Cardiac septum (tissue), 1 donor: ENCODE results near the gene CA5B. TPM values are rescaled to one million over a fixed set of nuclear protein-coding genes. Genes with fewer than 3 reads are reported as not detected.
"Not testable (repeated sequence)": the region's sequence is repeated elsewhere in the genome, so short reads cannot be mapped to it uniquely, and the experiment has no call there.

Experiments used
- DNase-seq: peaks from one replicate; pipeline ENCODE4 v3.0.0-alpha.2; 2020; ENCODE audit warnings: low spot score
- intact Hi-C: fragments of 100-400 bp; cut with DNase I; formaldehyde crosslinking; loops from one replicate; pipeline ENCODE4 v1.14.0; 2022
- long read RNA-seq: library from polyadenylated mRNA; unstranded; transcript quantifications from one replicate; pipeline ENCODE4 v2.0.0, GENCODE V29; 2021
- total RNA-seq: library from RNA; stranded (reverse); fragmentation: NEBNext Ultra II Directional; extraction: Animal tissue kit (Norgen Biotek cat#: 25700); gene quantifications from one replicate; pipeline ENCODE4 v1.2.1, GENCODE V29; 2021
- donor health status: DM: no; HTN: no; CAD: no.

Gene CA5B, protein sequence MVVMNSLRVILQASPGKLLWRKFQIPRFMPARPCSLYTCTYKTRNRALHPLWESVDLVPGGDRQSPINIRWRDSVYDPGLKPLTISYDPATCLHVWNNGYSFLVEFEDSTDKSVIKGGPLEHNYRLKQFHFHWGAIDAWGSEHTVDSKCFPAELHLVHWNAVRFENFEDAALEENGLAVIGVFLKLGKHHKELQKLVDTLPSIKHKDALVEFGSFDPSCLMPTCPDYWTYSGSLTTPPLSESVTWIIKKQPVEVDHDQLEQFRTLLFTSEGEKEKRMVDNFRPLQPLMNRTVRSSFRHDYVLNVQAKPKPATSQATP
- 4.5 TPM for total RNA-seq
- long read RNA-seq, partial matches to known transcripts: 2 of 8 reads
- long read RNA-seq, other reads (novel, unspliced or antisense): 6 of 8 reads

DNA sequence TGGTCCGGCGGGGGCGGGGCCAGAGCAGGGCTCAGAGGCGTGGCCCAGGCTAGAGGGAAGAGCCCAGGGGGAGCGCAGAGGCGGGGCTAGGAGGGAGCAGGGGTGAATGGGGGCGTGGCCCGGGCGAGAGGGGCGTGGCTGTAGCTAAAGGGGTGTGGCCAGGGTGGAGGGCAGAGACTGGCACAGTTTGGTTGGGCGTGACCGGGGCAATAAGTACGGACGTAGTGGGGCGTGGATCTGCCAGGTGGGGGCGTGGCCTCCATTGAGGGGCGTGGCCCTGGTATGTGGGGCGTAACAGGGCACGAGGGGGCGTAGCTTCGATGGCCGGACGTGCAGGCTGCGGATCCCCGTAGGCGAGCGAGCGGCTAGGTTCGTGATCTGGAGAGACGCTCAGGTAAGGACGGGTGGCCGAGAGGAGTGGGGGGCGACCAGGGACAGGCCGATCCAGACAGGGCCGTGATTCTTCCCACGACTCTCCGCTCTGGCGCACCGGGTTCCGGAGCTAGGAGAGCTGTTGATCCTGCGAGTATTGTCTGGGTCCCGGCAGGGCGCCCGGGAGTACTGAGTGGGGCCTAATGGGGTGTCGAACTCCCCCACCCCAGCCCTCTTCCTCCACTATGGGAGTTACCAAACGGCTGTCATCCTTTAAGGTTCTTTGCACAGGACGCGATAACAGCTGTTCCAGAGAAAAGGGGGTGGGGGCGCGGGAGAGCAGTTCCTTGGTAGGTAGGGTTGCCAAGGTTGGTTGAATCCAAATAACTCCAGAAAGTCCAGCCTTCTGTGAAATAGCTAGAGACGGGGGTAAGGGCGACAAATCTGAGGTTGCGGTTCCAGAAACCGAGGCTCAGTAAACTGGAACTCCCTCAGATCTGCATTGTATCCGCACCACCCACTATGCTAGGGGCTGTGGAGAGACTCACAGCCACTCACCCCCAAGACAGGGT lies at the start of gene CA5B:
Gene CA5B (plus strand): TSS at position 312 of the 944 bp plus-strand sequence. CDS start 11,754 bp downstream, outside the sequence.
- intact Hi-C loops: no loop called here
- peak; percentile 98 for DNase-seq

DNA sequence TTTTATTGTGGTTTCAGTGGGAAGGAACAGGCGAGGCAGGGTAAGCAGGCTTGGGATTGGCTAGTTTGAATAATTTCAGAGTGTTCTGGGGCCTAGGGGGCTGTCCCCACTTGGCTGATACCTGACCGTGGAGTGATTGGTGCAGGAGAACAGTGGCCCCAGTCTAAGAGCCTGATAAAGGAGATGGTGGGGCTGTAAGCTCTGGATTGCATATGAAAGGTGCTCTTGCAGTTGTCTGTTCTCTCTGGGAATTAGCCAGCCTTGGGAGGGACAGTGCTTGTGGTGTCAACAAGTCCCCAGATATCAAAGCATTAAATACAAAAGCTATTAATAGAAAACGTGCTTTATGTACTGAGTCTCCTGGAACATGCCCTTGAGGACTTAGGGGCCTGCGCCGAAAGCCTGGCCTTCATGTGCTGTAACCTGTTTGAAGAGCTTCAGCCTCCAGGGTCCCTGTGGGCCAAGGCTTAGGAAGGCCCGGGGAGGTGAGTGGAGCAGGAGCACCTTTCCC lies 43.1 kb upstream of the CA5B start:
- intact Hi-C loops: no loop called here
- no peak for DNase-seq

DNA sequence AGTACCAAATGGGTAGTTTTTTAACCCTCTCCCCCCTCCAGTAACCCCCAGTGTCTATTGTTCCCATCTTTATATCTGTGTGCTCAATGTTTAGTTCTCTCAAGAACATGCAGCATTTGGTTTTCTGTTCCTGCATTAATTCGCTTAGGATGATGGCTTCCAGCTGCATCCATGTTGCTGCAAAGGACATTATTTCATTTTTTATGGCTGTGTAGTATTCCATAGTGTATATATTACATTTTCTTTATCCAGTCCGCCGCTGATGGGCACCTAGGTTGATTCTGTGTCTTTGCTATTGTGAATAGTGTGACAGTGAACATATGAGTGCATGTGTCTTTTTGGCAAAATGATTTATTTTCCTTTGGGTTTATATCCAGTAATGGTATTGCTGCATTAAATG lies 41.6 kb upstream of the CA5B start:
- intact Hi-C loops: no loop called here
- DNase-seq: no peak

DNA sequence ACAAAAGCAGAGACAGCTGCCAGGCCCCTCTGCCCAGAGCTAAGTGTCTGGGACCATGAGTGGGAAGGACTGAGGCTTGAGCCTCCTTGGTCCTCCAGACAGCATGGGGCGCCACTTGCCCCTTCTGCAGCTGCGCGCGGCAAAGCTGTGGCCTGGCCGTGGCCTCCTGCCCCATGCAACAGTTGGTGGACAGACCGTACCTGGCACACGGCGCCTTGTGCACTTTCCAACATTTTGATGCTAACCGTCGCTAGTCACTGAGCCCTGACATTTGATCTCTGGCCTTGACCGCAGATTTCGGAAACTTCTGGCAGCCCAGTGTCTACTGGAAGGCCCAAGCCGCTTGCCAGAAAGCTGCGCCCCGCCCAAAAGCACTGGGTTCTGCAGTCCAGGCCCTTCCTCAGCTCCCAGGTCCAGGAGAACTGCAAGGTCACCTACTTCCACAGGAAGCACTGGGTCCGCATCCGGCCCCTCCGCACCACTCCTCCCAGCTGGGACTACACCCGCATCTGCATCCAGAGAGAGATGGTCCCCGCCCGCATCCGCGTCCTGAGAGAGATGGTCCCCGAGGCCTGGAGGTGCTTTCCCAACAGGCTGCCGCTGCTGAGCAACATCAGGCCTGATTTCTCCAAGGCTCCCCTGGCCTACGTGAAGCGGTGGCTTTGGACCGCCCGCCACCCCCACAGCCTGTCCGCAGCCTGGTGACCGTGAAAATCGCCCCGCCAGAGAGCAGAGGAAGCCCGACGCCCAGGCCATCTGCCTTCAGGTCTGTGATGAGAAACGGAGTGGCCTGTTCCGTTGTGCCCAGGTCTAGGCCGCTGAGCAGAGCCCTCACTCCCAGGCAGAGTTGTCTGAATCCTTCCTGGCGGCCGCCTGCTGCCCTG lies 35.3 kb upstream of the CA5B start:
- intact Hi-C loops: no loop called here
- no peak for DNase-seq

DNA sequence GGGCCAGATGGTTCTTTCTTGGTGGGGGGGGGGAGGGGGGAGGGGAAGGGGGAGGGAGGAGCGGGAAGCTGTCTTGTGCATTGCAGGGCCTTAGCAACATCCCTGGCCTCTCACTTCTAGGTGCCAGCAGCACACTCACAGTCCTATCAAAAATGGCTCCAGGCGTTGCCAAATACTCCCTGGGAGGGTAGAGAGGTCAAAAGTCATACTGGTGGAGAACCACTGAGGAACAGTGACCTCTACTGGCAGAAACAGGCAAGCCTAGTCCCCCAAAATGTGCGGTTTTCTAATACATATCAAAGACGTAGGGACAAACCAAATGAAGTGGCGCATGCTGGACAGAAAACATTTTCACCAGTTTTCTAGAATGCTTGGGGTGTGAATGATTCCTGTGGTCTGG lies 34.3 kb upstream of the CA5B start:
- intact Hi-C loops, DNase-seq: not testable (repeated sequence)

DNA sequence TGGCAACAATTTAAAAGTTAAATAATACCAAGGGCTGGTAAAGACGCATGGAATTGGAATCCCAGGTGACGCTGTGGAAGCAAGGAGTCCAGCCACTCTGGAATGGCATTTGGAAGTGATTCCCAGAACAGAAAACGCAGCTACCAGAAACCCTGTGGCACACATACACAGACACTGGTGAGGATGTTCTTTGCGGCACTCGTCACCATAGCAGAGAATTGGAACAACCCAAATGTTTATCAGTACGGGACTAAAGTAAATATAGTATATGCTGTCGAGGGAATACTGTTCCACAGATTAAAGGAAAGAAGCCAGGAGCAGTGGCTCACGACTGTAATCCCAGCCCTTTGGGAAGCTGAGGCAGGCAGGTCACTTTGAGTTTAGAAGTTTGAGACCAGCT lies 33.8 kb upstream of the CA5B start:
- intact Hi-C loops, DNase-seq: not testable (repeated sequence)

DNA sequence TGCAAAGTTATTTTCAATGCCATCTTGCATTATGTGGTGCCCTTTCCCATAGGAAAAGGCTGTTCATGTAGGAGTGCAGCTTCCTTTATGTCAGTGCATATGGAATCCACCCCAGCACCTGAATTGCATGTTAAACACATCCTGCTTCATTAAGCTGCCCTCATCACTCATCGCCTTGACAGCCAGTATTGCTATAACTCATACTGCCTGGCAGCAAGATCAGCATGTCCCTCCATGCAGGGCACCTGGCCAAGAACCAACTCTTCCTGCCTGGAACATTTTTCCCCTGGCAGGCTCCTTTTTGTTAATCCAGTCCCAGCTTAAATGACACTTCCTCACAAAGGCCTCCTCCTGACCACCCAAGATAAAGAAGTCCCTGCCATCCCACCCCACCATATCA lies 23.5 kb upstream of the CA5B start:
- intact Hi-C loops: no loop called here
- DNase-seq: no peak

DNA sequence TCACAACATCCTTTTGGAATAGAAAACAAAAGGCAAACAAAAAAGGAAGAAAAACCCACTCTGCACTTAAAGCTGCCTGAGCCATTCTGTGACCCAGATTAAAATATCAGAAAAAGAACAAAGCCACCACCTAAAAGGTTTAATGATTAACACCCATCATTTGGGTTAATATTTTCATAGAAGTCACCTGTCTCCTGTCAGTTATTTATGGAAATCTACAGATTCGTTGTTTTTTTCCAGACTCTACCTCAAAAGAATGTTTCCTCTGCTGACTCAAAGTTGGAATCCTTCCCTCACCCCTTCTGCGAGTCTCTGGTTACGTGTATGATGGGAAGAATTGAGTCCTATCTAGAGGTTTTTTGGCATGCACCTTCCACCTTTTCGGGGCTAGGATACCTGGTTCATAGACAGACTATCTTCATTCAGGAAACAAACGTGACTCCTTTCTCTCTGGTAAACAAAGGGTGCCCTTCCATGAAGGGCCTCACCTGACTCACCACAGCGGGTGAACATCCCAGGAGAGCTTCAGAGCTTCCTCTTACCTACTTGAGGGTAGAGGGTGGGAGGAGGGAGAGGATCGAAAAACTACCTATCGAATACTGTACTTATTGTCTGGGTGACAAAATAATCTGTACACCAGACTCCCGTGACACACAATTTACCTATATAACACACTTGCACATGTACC lies 19.6 kb upstream of the CA5B start:
- no peak for DNase-seq
- intact Hi-C loops: no loop called here

DNA sequence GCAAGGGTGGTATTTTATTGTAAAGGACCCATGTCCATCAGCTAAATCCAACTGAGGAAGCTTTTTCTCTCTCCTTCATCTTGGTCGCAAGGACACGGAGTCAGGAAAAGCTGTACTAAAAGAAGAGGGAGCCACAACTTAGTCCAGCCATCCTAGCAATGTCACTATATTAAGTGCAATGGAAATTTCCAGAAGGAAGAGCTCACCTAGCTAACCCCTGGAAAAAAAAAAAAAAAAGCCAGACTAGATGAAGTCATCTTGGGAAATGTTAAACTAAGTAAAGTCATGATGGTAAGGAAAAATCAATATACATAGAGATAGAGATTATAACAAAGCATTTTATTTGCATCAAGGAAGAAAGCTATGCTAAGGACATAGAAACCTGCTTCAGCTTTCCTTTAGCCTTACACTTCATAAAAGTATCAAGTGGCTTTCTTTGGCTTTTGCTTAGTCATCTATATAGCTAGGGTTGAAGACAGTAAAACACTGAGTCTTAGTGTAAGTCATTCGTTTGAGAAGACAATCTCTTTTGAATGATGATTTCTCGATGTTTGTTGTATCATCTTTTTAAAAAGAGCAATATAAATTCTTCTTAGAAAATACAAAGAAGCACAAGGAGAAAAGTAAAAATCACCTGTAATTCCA lies 18.6 kb upstream of the CA5B start:
- intact Hi-C loops: no loop called here
- no peak for DNase-seq

DNA sequence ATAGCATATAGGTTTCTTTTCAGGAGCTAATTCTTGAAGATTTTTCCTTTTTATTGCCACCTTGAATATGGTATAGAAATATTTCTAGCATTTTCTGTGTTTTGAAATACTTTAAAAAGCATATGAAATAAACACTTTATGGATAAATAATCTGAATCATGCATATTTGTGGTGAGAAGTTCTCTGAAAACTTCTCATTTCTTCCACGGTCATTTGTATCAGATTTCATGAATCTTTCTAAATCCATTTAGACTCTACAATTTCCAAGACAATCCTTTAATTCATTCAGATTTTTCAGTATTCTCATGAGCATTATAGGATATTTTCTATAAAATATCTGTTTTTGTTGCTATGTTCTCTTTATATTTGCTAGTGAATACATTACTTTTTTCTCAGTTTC lies 16.2 kb upstream of the CA5B start:
- intact Hi-C loops: no loop called here
- DNase-seq: no peak

DNA sequence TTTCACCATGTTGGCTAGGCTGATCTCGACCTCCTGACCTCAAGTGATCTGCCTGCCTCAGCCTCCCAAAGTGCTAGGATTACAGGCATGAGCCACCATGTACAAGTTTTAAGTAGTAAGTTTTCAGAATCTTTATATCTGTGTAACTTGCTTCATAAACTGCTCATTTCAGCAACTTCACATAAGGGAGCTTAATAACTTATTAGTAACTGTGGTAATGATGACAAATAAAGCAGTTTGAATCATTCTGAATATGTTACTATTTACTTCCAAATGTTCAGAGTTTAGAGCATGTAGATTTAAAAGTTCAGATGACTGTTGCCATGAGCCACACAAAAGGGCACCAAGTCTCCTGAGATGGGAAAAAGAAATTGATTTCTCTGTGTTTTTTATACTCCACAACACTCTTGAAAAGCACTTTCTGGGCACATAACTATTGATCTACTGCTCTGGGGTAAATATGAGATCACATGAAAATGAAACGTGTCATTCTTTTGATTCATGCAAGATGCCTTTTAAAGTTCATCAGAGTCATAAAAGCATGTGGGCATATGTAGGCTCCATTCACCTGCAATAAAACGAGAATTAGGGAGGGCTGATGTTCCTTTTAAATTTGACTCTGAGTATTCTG lies 14.1 kb upstream of the CA5B start:
- DNase-seq: no peak
- intact Hi-C loops: no loop called here

DNA sequence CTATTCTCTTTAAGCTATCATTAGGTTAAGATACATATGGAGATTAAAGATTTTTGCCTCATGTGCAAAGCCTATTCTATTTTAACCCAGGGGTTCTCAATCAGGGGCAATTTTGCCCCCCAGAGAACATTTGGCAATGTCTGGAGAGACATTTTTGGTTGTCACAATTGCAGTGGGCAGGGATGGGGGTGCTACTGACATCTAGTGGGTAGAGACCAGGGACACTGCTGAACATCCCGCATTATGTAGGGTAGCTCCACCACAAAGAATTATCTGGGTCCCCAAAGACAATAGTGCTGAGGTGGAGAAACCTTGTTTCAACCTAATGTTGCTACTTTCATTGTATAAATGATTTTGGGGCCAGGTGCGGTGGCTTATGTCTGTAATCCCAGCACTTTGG lies 13.2 kb upstream of the CA5B start:
- no peak for DNase-seq
- intact Hi-C loops: no loop called here

DNA sequence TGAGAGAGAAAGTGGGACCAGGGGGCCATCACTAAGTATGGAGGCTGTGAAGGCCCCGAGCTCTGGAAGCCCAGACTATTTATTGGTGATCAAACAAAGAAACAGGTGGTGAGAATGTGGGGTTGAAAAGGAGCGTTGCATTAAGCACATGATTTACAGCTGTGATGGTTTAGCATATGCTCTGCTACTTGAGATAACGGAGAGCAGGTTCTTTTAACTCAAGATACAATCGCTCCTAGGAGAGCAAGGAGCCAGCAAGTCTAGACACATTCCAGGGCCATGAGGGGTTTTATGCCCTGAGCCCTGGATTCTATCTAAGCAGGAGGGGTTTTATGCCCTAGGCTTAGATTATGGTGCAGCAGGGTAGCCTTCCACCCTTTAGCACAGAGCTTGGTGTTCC lies 6.7 kb upstream of the CA5B start:
- intact Hi-C loops: not testable (repeated sequence)

DNA sequence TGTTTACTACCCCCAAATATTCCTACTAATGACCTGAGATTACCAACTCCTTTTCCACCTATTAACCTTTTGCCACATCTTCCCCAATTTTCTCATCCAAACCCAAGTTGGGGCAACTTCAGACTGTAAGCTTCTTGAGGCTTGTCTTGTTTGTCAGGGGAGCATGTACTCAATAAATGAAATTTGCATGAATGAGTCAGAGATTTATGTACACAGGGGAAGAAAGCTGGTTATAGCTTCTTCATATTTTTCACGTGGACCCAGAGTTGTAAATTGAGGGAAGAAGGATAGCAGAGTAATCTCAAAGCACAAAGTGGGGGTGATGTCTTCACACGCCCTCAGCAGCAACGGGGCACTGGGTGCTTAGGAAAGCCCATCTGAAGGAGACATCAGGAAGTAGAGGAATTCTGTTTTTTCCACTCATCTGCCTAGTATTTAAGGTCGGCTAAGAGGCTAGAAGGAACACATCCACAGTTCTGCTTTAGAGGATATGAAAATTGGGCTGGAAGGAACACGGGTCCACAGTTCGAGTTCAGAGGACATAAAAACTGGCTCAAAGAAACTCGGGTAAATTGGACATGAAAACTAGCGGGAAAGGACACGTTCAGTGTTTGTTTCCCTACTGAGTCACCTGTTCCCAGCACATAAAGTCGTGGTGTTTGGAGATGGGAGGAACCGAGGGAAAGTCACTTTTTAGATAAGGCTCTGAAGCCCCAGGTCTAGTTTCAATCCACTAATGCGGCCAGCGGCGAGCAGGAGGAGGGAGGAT lies 696 bp upstream of the CA5B start:
- DNase-seq: no peak
- intact Hi-C loops: no loop called here

More for the DNA sequence above, 6.7 kb upstream of the CA5B start:
- DNase-seq: not testable (repeated sequence)

DNA sequence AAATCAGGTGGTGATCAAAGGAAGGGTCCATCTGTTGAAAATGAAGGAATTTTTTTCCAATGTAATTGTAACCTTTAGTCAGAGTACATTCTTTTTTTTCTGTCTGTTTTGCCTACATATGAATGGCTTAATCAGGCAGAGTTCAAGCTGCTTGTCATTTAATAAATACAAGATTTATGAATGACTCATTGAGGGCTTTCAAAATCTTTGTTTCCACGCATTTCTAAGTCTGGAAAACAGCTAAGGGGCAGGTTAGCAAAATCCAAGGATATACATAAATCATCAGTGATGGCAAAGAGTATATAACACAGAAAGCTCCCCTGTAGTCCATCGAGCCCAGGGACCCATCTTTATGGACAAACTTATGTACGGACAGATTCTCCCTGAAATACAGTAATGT lies 1.8 kb downstream of the CA5B start:
- intact Hi-C loops: no loop called here

DNA sequence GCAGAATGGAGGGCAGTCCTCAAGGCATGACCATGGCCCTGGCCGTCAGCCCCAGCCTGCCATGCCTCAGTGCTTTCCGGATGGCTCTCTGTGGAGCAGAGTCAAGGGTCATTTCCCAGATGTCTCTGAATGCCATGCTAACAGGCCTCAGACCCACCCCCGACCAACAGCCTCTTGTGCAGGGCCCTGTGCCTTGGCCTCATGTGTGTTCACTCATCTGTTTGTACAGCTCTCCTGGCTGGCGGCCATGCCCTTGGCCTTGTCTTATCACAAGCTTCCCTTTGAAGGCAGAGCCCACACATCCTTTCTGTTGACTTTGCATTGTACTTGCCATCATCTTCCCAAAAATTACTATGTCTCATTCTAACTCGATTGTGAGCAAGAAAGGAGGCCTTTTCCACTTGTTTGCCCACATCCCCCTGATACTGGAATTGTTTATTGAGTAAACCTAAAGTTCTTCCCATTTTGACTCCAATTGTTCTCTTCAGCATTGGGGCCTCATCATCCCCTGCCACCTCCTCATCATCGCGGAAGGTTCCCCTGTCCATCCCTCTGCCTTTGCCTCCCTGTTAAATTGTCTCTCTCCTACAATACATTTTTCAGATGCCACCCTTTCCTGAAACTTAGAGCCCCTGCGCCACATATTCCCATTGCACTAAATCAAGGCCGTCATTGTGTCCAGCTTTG lies 6.3 kb downstream of the CA5B start:
- intact Hi-C loops: no loop called here
- DNase-seq: no peak

More for the DNA sequence above, 1.8 kb downstream of the CA5B start:
- no peak for DNase-seq

DNA sequence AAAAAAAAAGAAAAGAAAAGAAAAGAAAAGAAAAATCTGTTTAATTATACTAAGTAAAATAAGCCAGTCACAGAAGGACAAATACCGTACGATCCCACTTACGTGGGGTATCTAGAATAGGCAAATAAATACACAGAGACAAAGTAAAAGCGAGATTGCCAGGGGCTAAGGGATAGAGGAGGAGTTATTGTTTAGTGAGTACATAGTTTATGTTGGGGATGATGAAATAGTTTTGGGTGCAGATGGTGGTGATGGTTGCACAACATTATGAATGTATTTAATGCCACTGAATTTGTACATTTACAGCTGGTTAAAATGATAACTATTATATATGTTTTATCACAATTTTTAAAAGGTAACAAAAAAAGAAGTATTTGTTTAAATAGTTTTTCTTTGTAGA lies 7.1 kb downstream of the CA5B start:
- DNase-seq: no peak
- intact Hi-C loops: no loop called here
